Left renal pelvis (tissue), 4 donors: ENCODE results near the gene RILPL2. TPM values are rescaled to one million over a fixed set of nuclear protein-coding genes. Genes with fewer than 3 reads are reported as not detected.
"Not testable (repeated sequence)": the region's sequence is repeated elsewhere in the genome, so short reads cannot be mapped to it uniquely, and the experiment has no call there.

Experiments
- DNase-seq, 4 donors: peaks; one replicate each; pipeline ENCODE4 v3.0.0-alpha.2; 2013; ENCODE audit warnings: low read depth in 4 of 4, low spot score in 3 of 4
- polyA plus RNA-seq, 4 donors: library from polyadenylated mRNA; unstranded; fragments of 120-200 nt; gene quantifications; one replicate each; pipeline ENCODE4 v1.2.1, GENCODE V29; 2013; ENCODE audit not compliant: insufficient read length in 4 of 4

Gene RILPL2
- polyA plus RNA-seq, 4 donors = 3.9 to 6.2 (median 5.5) TPM

GRCh38 chr12:123385536-123385935 is 50.9 kb downstream of the RILPL2 start:
- DNase-seq = not testable (repeated sequence)

GRCh38 chr12:123384994-123385376 is 51.5 kb downstream of the RILPL2 start:
- DNase-seq = no peak

GRCh38 chr12:123384318-123384993 is 52.0 kb downstream of the RILPL2 start:
- no peak for DNase-seq

- DNase-seq = no peak
Observed at GRCh38 chr12:123382684-123383083, 53.8 kb downstream of the RILPL2 start.

GRCh38 chr12:123379391-123379790 is 57.1 kb downstream of the RILPL2 start:
- no peak for DNase-seq

- not testable (repeated sequence) for DNase-seq
Observed at GRCh38 chr12:123372415-123372814, 64.1 kb downstream of the RILPL2 start.

- not testable (repeated sequence) for DNase-seq
Observed at GRCh38 chr12:123371667-123372368, 64.7 kb downstream of the RILPL2 start.

GRCh38 chr12:123369229-123369628 is 67.3 kb downstream of the RILPL2 start:
- no peak for DNase-seq

GRCh38 chr12:123368431-123368830 is 68.1 kb downstream of the RILPL2 start:
- DNase-seq = not testable (repeated sequence)

GRCh38 chr12:123367511-123367910 is 69.0 kb downstream of the RILPL2 start:
- no peak for DNase-seq

Other genes with a start within 250 kb of the RILPL2 start
- 10 to 100 TPM; 26.5 to 34.8 (median 33.0) TPM for gene MPHOSPH9, start 203.5 kb downstream of the RILPL2 start, polyA plus RNA-seq
- 10 to 100 TPM; 18.7 to 25.8 (median 20.6) TPM for gene MTRFR, start 203.2 kb downstream of the RILPL2 start, polyA plus RNA-seq
- 100 to 1,000 TPM; 171 to 280 (median 199) TPM for gene CDK2AP1, start 164.8 kb downstream of the RILPL2 start, polyA plus RNA-seq
- gene SBNO1, start 71.8 kb downstream of the RILPL2 start, polyA plus RNA-seq = 10 to 100 TPM; 19.3 to 31.1 (median 30.0) TPM
- gene KMT5A, start 52.6 kb downstream of the RILPL2 start, polyA plus RNA-seq = 10 to 100 TPM; 41.5 to 52.8 (median 50.8) TPM
- 10 to 100 TPM; 32.3 to 47.6 (median 39.4) TPM for gene SNRNP35, start 21.5 kb upstream of the RILPL2 start, polyA plus RNA-seq
- 10 to 100 TPM; 15.9 to 24.1 (median 18.9) TPM for gene RILPL1, start 97.0 kb upstream of the RILPL2 start, polyA plus RNA-seq
- 100 to 1,000 TPM; 196 to 250 (median 223) TPM for gene TMED2, start 147.9 kb upstream of the RILPL2 start, polyA plus RNA-seq
- gene DDX55, start 165.4 kb upstream of the RILPL2 start, polyA plus RNA-seq = 10 to 100 TPM; 19.9 to 38.2 (median 31.2) TPM
- 10 to 100 TPM; 58.4 to 70.3 (median 63.8) TPM for gene EIF2B1, start 197.0 kb upstream of the RILPL2 start, polyA plus RNA-seq
- 10 to 100 TPM; 31.1 to 42.8 (median 36.8) TPM for gene GTF2H3, start 197.1 kb upstream of the RILPL2 start, polyA plus RNA-seq
- gene TCTN2, start 234.4 kb upstream of the RILPL2 start, polyA plus RNA-seq = 10 to 100 TPM; 19.5 to 32.5 (median 27.9) TPM